NT2/D1 (cell line): Measurements from ENCODE around the gene NAALADL2.

ENCODE experiments used
- SUZ12 ChIP-seq: IDR thresholded peaks from 2 replicates; pipeline ENCODE4 v1.6.1; 2011; ENCODE audit not compliant: insufficient read length, insufficient read depth; ENCODE audit errors: extremely low read depth
- YY1 ChIP-seq: IDR thresholded peaks from 2 replicates; pipeline ENCODE4 v1.6.1; 2011; ENCODE audit not compliant: insufficient read length, insufficient read depth
- ZNF274 ChIP-seq: IDR thresholded peaks from 2 replicates; pipeline ENCODE4 v1.6.1; 2011; ENCODE audit warnings: mild to moderate bottlenecking, low read depth, low read length

GRCh38 chr3:175224051-175224450 lies 364.9 kb downstream of the NAALADL2 start:
- TF ChIP-seq YY1 (no peak), ZNF274 (no peak), SUZ12 (no peak)
